CD8-positive, alpha-beta memory T cell (primary cell): ENCODE data around the gene OR1S2. TPM values are rescaled to one million over a fixed set of nuclear protein-coding genes. Genes with fewer than 3 reads are reported as not detected.

Experiments used
- CTCF ChIA-PET: fragments of 350-600 bp; sonication (Branson Sonifier 250); formaldehyde crosslinking; loops from one replicate; lab custom pipeline; 2021; ENCODE audit warnings: antibody characterized with exemption; lab: Charles Lee
- POLR2A ChIA-PET: fragments of 350-600 bp; sonication (Branson Sonifier 250); formaldehyde crosslinking; loops from one replicate; lab custom pipeline; 2021; ENCODE audit warnings: antibody characterized with exemption; lab: Charles Lee
- DNase-seq, 5 donors: peaks; one replicate each; pipeline versions ENCODE4 v3.0.0 to v3.0.0-alpha.2; 2020 to 2022; ENCODE audit warnings: mixed read lengths in 1 of 5
- H3K27ac ChIP-seq: one replicate; pipeline ENCODE4 v1.7.0; 2013; ENCODE audit warnings: low read depth, mild to moderate bottlenecking, low read length, moderate library complexity
- H3K27me3 ChIP-seq: 2 replicates; pipeline ENCODE4 v1.7.0; 2013; ENCODE audit warnings: low read length, mild to moderate bottlenecking; ENCODE audit not compliant: insufficient read depth, poor library complexity, severe bottlenecking
- H3K36me3 ChIP-seq: 2 replicates; pipeline ENCODE4 v1.7.0; 2013; ENCODE audit warnings: mild to moderate bottlenecking, low read length, moderate library complexity; ENCODE audit not compliant: insufficient read depth
- H3K4me1 ChIP-seq: 2 replicates; pipeline ENCODE4 v1.7.0; 2013; ENCODE audit warnings: mild to moderate bottlenecking, low read length, moderate library complexity; ENCODE audit not compliant: insufficient read depth
- H3K4me3 ChIP-seq: 2 replicates; pipeline ENCODE4 v1.7.0; 2013; ENCODE audit warnings: mild to moderate bottlenecking, low read length
- H3K9me3 ChIP-seq: 2 replicates; pipeline ENCODE4 v1.7.0; 2013; ENCODE audit warnings: mild to moderate bottlenecking, low read length
- H3K27ac Mint-ChIP-seq, 8 donors: one replicate each; pipeline ENCODE4 v1.8.0; 2020 to 2021; ENCODE audit warnings: mixed read lengths in 8 of 8, mild to moderate bottlenecking in 6 of 8, inconsistent platforms in 3 of 8, moderate library complexity in 3 of 8
- H3K27me3 Mint-ChIP-seq, 2 donors: one replicate each; pipeline ENCODE4 v1.8.0; 2020 to 2021; ENCODE audit warnings: mixed read lengths in 2 of 2, mild to moderate bottlenecking in 1 of 2, moderate library complexity in 1 of 2
- H3K36me3 Mint-ChIP-seq, 3 donors: one replicate each; pipeline ENCODE4 v1.8.0; 2020 to 2021; ENCODE audit warnings: mixed read lengths in 3 of 3, inconsistent platforms in 1 of 3, mild to moderate bottlenecking in 1 of 3
- H3K4me1 Mint-ChIP-seq, 3 donors: one replicate each; pipeline ENCODE4 v1.8.0; 2020 to 2021; ENCODE audit warnings: mixed read lengths in 3 of 3, inconsistent platforms in 1 of 3, mild to moderate bottlenecking in 1 of 3
- H3K4me3 Mint-ChIP-seq, 7 donors: one replicate each; pipeline ENCODE4 v1.8.0; 2020 to 2021; ENCODE audit warnings: mixed read lengths in 7 of 7, mild to moderate bottlenecking in 6 of 7, moderate library complexity in 4 of 7, inconsistent platforms in 2 of 7
- H3K9me3 Mint-ChIP-seq, 5 donors: one replicate each; pipeline ENCODE4 v1.8.0; 2020 to 2022; ENCODE audit warnings: mixed read lengths in 5 of 5, mild to moderate bottlenecking in 3 of 5, moderate library complexity in 2 of 5, inconsistent platforms in 1 of 5
- polyA plus RNA-seq: library from polyadenylated mRNA; unstranded; fragments of 300-500 nt; fragmentation: Illumina TruSeq; gene quantifications from one replicate; pipeline ENCODE4 v1.2.3, GENCODE V29; 2021
- total RNA-seq, 2 experiments: library from RNA; stranded (reverse); gene quantifications; one replicate each; pipeline ENCODE4 v1.2.3, GENCODE V29; 2021

The OR1S2 gene
- total and polyA plus RNA-seq, 3 experiments from 2014 or later, result not detected

DNA sequence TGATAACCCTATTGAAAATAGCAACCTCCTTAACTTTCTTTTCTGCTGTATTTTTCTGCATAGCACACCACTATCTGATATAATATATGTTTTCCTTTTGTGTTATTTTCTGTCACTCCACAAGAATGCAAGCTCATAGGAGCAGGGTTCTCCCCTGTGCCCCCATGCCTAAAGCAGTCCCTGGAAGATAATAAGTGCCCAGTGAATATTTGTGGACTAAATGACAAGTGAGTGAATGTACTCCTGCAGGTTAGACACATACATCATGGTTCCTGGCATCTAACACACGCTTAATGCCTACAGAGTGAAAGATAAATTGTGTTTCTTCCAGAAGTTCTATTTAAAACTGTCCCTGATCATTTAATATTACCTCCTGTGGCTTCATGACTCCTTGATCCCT is 39.0 kb downstream of the OR1S2 start:
- ChIA-PET CTCF (no interaction called here), POLR2A (no interaction called here)

DNA sequence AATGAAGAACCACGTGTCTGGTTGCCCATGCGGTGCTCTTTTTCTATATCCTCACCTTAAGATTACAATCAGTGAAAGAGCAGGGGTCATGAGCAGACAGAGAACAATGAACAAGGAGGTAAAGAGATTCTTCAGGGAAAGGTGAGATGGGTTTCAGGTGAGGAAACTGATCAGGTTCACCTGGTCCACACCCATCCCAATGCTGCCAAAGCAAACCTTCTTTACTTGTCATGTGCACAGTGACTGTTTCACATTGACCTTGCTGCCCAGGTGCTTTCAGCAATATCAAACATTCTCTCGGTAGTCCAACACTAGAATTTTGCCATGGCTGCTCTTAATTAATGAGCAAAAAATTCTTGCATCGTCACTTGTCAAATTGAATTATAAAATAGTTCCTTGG is 39.6 kb downstream of the OR1S2 start:
- Mint-ChIP-seq H3K4me1 (no peaks in the 10 kb centered on the region), H3K36me3 (no peaks in the 10 kb centered on the region), H3K4me3 (no peak overlapping the region), H3K9me3 (peaks cover 0 to 2% (median 0%) of the 10 kb centered on the region in 5 donors), H3K27ac (no peak overlapping the region), H3K27me3 (peaks cover 6 to 7% of the 10 kb centered on the region in 2 donors)
- no peaks in the 10 kb centered on the region for H3K27me3 ChIP-seq
- H3K4me3 ChIP-seq, result no peak overlapping the region
- no peak for DNase-seq
- no peaks in the 10 kb centered on the region for H3K9me3 ChIP-seq
- ChIA-PET POLR2A (no interaction called here), CTCF (no interaction called here)
- H3K4me1 ChIP-seq, result no peaks in the 10 kb centered on the region
- no peak overlapping the region for H3K27ac ChIP-seq
- H3K36me3 ChIP-seq, result no peaks in the 10 kb centered on the region

More for the DNA sequence above, 39.0 kb downstream of the OR1S2 start:
- H3K4me3 ChIP-seq, result no peak overlapping the region
- H3K36me3 ChIP-seq, result no peaks in the 10 kb centered on the region
- Mint-ChIP-seq H3K4me1 (no peaks in the 10 kb centered on the region), H3K9me3 (no peaks in the 10 kb centered on the region), H3K4me3 (no peak overlapping the region), H3K36me3 (no peaks in the 10 kb centered on the region), H3K27ac (no peak overlapping the region), H3K27me3 (peaks cover 6 to 10% of the 10 kb centered on the region in 2 donors)
- peaks cover 4% of the 10 kb centered on the region for H3K27me3 ChIP-seq
- no peaks in the 10 kb centered on the region for H3K4me1 ChIP-seq
- no peak for DNase-seq
- no peaks in the 10 kb centered on the region for H3K9me3 ChIP-seq
- no peak overlapping the region for H3K27ac ChIP-seq

Other genes starting within 250 kb of the OR1S2 start
- gene OR9Q1, start 180.3 kb downstream of the OR1S2 start, total RNA-seq, result not detected
- not detected for gene OR9Q1, start 180.3 kb downstream of the OR1S2 start, polyA plus RNA-seq
- not detected for gene OR6Q1, start 173.2 kb downstream of the OR1S2 start, total RNA-seq
- not detected for gene OR6Q1, start 173.2 kb downstream of the OR1S2 start, polyA plus RNA-seq
- not detected for gene OR9I1, start 78.6 kb downstream of the OR1S2 start, total RNA-seq
- not detected for gene OR9I1, start 78.6 kb downstream of the OR1S2 start, polyA plus RNA-seq
- not detected for gene OR9Q2, start 15.1 kb downstream of the OR1S2 start, total RNA-seq
- not detected for gene OR9Q2, start 15.1 kb downstream of the OR1S2 start, polyA plus RNA-seq
- not detected for gene OR1S1, start 8.6 kb upstream of the OR1S2 start, total RNA-seq
- gene OR1S1, start 8.6 kb upstream of the OR1S2 start, polyA plus RNA-seq, result not detected
- gene OR10Q1, start 24.8 kb upstream of the OR1S2 start, total RNA-seq, result not detected
- not detected for gene OR10Q1, start 24.8 kb upstream of the OR1S2 start, polyA plus RNA-seq
- not detected for gene OR10W1, start 64.1 kb upstream of the OR1S2 start, total RNA-seq
- not detected for gene OR10W1, start 64.1 kb upstream of the OR1S2 start, polyA plus RNA-seq
- not detected for gene OR5B17, start 154.9 kb upstream of the OR1S2 start, total RNA-seq
- gene OR5B17, start 154.9 kb upstream of the OR1S2 start, polyA plus RNA-seq, result not detected
- gene OR5B3, start 202.7 kb upstream of the OR1S2 start, total RNA-seq, result not detected
- gene OR5B3, start 202.7 kb upstream of the OR1S2 start, polyA plus RNA-seq, result not detected
- not detected for gene OR5B2, start 224.0 kb upstream of the OR1S2 start, total RNA-seq
- not detected for gene OR5B2, start 224.0 kb upstream of the OR1S2 start, polyA plus RNA-seq
- gene OR5B12, start 238.1 kb upstream of the OR1S2 start, total RNA-seq, result under 1 TPM in 1 of 2 experiments, not detected in 1; 0.20 TPM
- not detected for gene OR5B12, start 238.1 kb upstream of the OR1S2 start, polyA plus RNA-seq